Uterus (tissue), 4 donors: Measurements from ENCODE around the gene KLC4. TPM values are rescaled to one million over a fixed set of nuclear protein-coding genes. Genes with fewer than 3 reads are reported as not detected.
"Not testable (repeated sequence)": the region's sequence is repeated elsewhere in the genome, so short reads cannot be mapped to it uniquely, and the experiment has no call there.

Source experiments
- DNase-seq, 2 donors: peaks; one replicate each; pipeline ENCODE4 v3.0.0-alpha.2; 2019 to 2020
- H3K27ac ChIP-seq, 2 donors: fragments of 200-600 bp; sonication (generic); 1 replicate in 1 of 2; 2 replicates in 1 of 2; pipeline ENCODE4 v1.5.1; 2016 to 2018
- H3K27me3 ChIP-seq, 2 donors: fragments of 200-600 bp; sonication (generic); one replicate each; pipeline ENCODE4 v1.5.1; 2018 to 2019; ENCODE audit warnings: control low read depth in 1 of 2
- H3K36me3 ChIP-seq, 2 donors: fragments of 200-600 bp; sonication (generic); one replicate each; pipeline ENCODE4 v1.5.1; 2019; ENCODE audit warnings: control low read depth in 1 of 2
- H3K4me1 ChIP-seq, 2 donors: fragments of 200-600 bp; sonication (generic); one replicate each; pipeline ENCODE4 v1.5.1; 2018 to 2019; ENCODE audit warnings: control low read depth in 1 of 2
- H3K4me3 ChIP-seq, 2 donors: fragments of 200-600 bp; sonication (generic); 1 replicate in 1 of 2; 2 replicates in 1 of 2; pipeline ENCODE4 v1.5.1; 2018 to 2019; ENCODE audit warnings: mild to moderate bottlenecking in 1 of 2
- H3K9me3 ChIP-seq, 2 donors: fragments of 200-600 bp; sonication (generic); one replicate each; pipeline ENCODE4 v1.5.1; 2019; ENCODE audit warnings: control low read depth in 1 of 2
- CTCF ChIP-seq, 4 experiments: fragments of 200-600 bp in 2 of 4; fragments of 450-650 bp in 2 of 4; sonication (generic) in 2 of 4; IDR thresholded peaks; one replicate each; pipeline ENCODE4 v1.5.1; 2016 to 2019; ENCODE audit warnings: antibody characterized with exemption in 4 of 4, mild to moderate bottlenecking in 2 of 4, moderate library complexity in 1 of 4
- POLR2A ChIP-seq, 2 donors: fragments of 450-650 bp; IDR thresholded peaks; one replicate each; pipeline ENCODE4 v1.6.1; 2016; ENCODE audit warnings: antibody characterized with exemption in 2 of 2, mild to moderate bottlenecking in 1 of 2, moderate library complexity in 1 of 2
- intact Hi-C: fragments of 100-400 bp; cut with DNase I; formaldehyde crosslinking; loops from one replicate; pipeline ENCODE4 v1.15.1; 2023; ENCODE audit warnings: low total_unique reads
- total RNA-seq, 4 donors: library from RNA; depleted of rRNA in 3 of 4; stranded (reverse); fragments of >200 nt in 3 of 4; gene quantifications; one replicate each; pipeline versions ENCODE4 v1.1.0 to v1.2.4, GENCODE V29; 2014 to 2023
- donor health status: DM: yes; HTN: yes; CAD: no.

The KLC4 gene
- total RNA-seq, 4 donors from 2014 or later: 2.8 to 30.6 (median 27.2) TPM

- Histone ChIP-seq H3K36me3 (no peaks in the 10 kb centered on the region), H3K27ac (no peak overlapping the region), H3K4me1 (no peaks in the 10 kb centered on the region), H3K27me3 (no peaks in the 10 kb centered on the region), H3K4me3 (no peak overlapping the region), H3K9me3 (no peaks in the 10 kb centered on the region)
- intact Hi-C loops: no loop called here
- no peak for TF ChIP-seq CTCF (IDR thresholded peaks at IDR 0.05)
- no peak for TF ChIP-seq POLR2A (IDR thresholded peaks at IDR 0.05)
- no peak for DNase-seq
Observed at GRCh38 chr6:43081043-43081442, 21.6 kb downstream of the KLC4 start.

- DNase-seq, H3K9me3 ChIP-seq, intact Hi-C loops, H3K4me1 ChIP-seq, H3K36me3 ChIP-seq, H3K27me3 ChIP-seq, H3K27ac ChIP-seq, H3K4me3 ChIP-seq: not testable (repeated sequence)
Observed at GRCh38 chr6:43081922-43082321, 22.5 kb downstream of the KLC4 start.

GRCh38 chr6:43082806-43083655 is 23.6 kb downstream of the KLC4 start:
- intact Hi-C loops: no loop called here
- H3K27ac ChIP-seq: peak overlapping the region in 1 of 2 donors; percentile 33
- no peak overlapping the region for H3K4me3 ChIP-seq
- no peaks in the 10 kb centered on the region for H3K36me3 ChIP-seq
- H3K9me3 ChIP-seq: no peaks in the 10 kb centered on the region
- peak in 1 of 2 donors; percentile 36 for DNase-seq
- H3K27me3 ChIP-seq: no peaks in the 10 kb centered on the region
- no peaks in the 10 kb centered on the region for H3K4me1 ChIP-seq
- TF ChIP-seq POLR2A (IDR thresholded peaks at IDR 0.05) (no peak), CTCF (IDR thresholded peaks at IDR 0.05) (no peak)

- no peak overlapping the region for H3K27ac ChIP-seq
- no peaks in the 10 kb centered on the region for H3K27me3 ChIP-seq
- H3K36me3 ChIP-seq: no peaks in the 10 kb centered on the region
- peaks cover 0 to 5% of the 10 kb centered on the region in 2 donors for H3K4me1 ChIP-seq
- intact Hi-C loops: no loop called here
- no peak overlapping the region for H3K4me3 ChIP-seq
- TF ChIP-seq CTCF (IDR thresholded peaks at IDR 0.05): no peak
- TF ChIP-seq POLR2A (IDR thresholded peaks at IDR 0.05): no peak
- DNase-seq: no peak
- no peaks in the 10 kb centered on the region for H3K9me3 ChIP-seq
Observed at GRCh38 chr6:43086022-43086658, 26.7 kb downstream of the KLC4 start.

- DNase-seq: no peak
- H3K4me1 ChIP-seq: peaks cover 0 to 5% of the 10 kb centered on the region in 2 donors
- no peak overlapping the region for H3K4me3 ChIP-seq
- no peaks in the 10 kb centered on the region for H3K27me3 ChIP-seq
- H3K9me3 ChIP-seq: no peaks in the 10 kb centered on the region
- H3K36me3 ChIP-seq: no peaks in the 10 kb centered on the region
- intact Hi-C loops: no loop called here
- H3K27ac ChIP-seq: peak overlapping the region; percentile 83
- TF ChIP-seq CTCF (IDR thresholded peaks at IDR 0.05) (no peak), POLR2A (IDR thresholded peaks at IDR 0.05) (no peak)
Observed at GRCh38 chr6:43088654-43089056, 29.2 kb downstream of the KLC4 start.
